ENCODE results near the gene GABRG3. TPM values are rescaled to one million over a fixed set of nuclear protein-coding genes. Genes with fewer than 3 reads are reported as not detected.

The GABRG3 gene
- polyA plus RNA-seq, 1 donor (not counting 4 experiments of a cell fraction or from before 2014, with no cell fraction given) = not detected

GRCh38 chr15:27268923-27269322, 297.9 kb downstream of the GABRG3 start:
- H3K9ac ChIP-seq (ENCODE audit: control insufficient read depth, extremely low read depth, insufficient read depth, low read length) = no peak overlapping the region
- H3K36me3 ChIP-seq (ENCODE audit: control insufficient read depth in 2 of 2, extremely low read depth in 1 of 2, insufficient read depth in 2 of 2, low read length in 2 of 2) = no peaks in the 10 kb centered on the region
- no peak for DNase-seq (ENCODE audit: low read depth, low spot score)
- H3K27me3 ChIP-seq (ENCODE audit: control insufficient read depth, extremely low read depth, insufficient read depth, low read length) = no peaks in the 10 kb centered on the region
- dilution Hi-C loops (cut with MboI; ENCODE audit: extremely low pct_ligation_motif_present, low sequenced_read_pairs) = no loop called here
- no peaks in the 10 kb centered on the region for H3K9me3 ChIP-seq (ENCODE audit: control insufficient read depth, low read depth, low read length)
- TF ChIP-seq EZH2 (IDR thresholded peaks at IDR 0.05; ENCODE audit: low read length) = no peak
- TF ChIP-seq, protein P1, sequence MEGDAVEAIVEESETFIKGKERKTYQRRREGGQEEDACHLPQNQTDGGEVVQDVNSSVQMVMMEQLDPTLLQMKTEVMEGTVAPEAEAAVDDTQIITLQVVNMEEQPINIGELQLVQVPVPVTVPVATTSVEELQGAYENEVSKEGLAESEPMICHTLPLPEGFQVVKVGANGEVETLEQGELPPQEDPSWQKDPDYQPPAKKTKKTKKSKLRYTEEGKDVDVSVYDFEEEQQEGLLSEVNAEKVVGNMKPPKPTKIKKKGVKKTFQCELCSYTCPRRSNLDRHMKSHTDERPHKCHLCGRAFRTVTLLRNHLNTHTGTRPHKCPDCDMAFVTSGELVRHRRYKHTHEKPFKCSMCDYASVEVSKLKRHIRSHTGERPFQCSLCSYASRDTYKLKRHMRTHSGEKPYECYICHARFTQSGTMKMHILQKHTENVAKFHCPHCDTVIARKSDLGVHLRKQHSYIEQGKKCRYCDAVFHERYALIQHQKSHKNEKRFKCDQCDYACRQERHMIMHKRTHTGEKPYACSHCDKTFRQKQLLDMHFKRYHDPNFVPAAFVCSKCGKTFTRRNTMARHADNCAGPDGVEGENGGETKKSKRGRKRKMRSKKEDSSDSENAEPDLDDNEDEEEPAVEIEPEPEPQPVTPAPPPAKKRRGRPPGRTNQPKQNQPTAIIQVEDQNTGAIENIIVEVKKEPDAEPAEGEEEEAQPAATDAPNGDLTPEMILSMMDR (optimal IDR thresholded peaks at IDR 0.05 in 1 of 3, IDR thresholded peaks at IDR 0.05 in 1 of 3, conservative IDR thresholded peaks at IDR 0.05 in 1 of 3; ENCODE audit: extremely low read depth in 1 of 3, insufficient read depth in 2 of 3, low read length in 3 of 3) = no peak
- no peaks in the 10 kb centered on the region for H3K4me1 ChIP-seq (ENCODE audit: control insufficient read depth, extremely low read depth, insufficient read depth, low read length)
- H4K20me1 ChIP-seq (ENCODE audit: control insufficient read depth, extremely low read depth, insufficient read depth, low read length) = no peaks in the 10 kb centered on the region
- no peak overlapping the region for H3K27ac ChIP-seq (ENCODE audit: control insufficient read depth, insufficient read depth, low read length)
- no peaks in the 10 kb centered on the region for H3K79me2 ChIP-seq (ENCODE audit: control insufficient read depth, insufficient read depth, low read length)
- no peak overlapping the region for H2AFZ ChIP-seq (ENCODE audit: control insufficient read depth, low read length)
- no peaks in the 10 kb centered on the region for H3K9me1 ChIP-seq (ENCODE audit: control insufficient read depth, extremely low read depth, insufficient read depth, low read length)
- no peak overlapping the region for H3K4me2 ChIP-seq (ENCODE audit: control insufficient read depth, extremely low read depth, insufficient read depth, low read depth, low read length)
- no peak for FAIRE-seq
- no peak overlapping the region for H3K4me3 ChIP-seq (ENCODE audit: control insufficient read depth in 2 of 3, extremely low read depth in 1 of 3, insufficient read depth in 2 of 3, low read depth in 1 of 3, low read length in 3 of 3)

DNA sequence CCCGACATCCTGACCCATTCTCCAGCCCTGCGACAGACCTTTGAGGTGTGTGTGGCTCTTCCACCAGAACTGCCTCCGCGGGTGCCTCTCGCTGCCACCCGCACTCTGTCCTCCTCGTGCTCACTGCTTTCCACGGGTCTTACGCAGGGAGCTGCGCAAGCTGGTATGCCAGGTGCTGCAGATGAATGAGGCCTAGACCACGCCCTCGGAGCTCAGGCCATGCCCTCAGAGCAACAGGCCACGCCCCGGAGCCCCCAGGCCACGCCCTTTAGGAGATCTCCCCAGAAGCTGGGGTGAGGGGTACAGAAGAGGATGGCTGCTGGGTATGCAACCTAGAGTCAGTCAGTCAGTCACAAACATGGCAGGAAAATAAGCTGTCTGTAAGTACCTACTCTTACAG, 300.3 kb downstream of the GABRG3 start:
- no peak overlapping the region for H3K4me2 ChIP-seq (ENCODE audit: control insufficient read depth, extremely low read depth, insufficient read depth, low read depth, low read length)
- TF ChIP-seq, protein P1 (optimal IDR thresholded peaks at IDR 0.05 in 1 of 3, IDR thresholded peaks at IDR 0.05 in 1 of 3, conservative IDR thresholded peaks at IDR 0.05 in 1 of 3; ENCODE audit: extremely low read depth in 1 of 3, insufficient read depth in 2 of 3, low read length in 3 of 3) = no peak
- no peak for TF ChIP-seq EZH2 (IDR thresholded peaks at IDR 0.05; ENCODE audit: low read length)
- no peaks in the 10 kb centered on the region for H3K36me3 ChIP-seq (ENCODE audit: control insufficient read depth in 2 of 2, extremely low read depth in 1 of 2, insufficient read depth in 2 of 2, low read length in 2 of 2)
- H3K9me1 ChIP-seq (ENCODE audit: control insufficient read depth, extremely low read depth, insufficient read depth, low read length) = no peaks in the 10 kb centered on the region
- dilution Hi-C loops (cut with MboI; ENCODE audit: extremely low pct_ligation_motif_present, low sequenced_read_pairs) = no loop called here
- DNase-seq (ENCODE audit: low read depth, low spot score) (no peak), FAIRE-seq (no peak)
- H3K9me3 ChIP-seq (ENCODE audit: control insufficient read depth, low read depth, low read length) = no peaks in the 10 kb centered on the region
- H4K20me1 ChIP-seq (ENCODE audit: control insufficient read depth, extremely low read depth, insufficient read depth, low read length) = no peaks in the 10 kb centered on the region
- H3K79me2 ChIP-seq (ENCODE audit: control insufficient read depth, insufficient read depth, low read length) = no peaks in the 10 kb centered on the region
- H3K4me1 ChIP-seq (ENCODE audit: control insufficient read depth, extremely low read depth, insufficient read depth, low read length) = no peaks in the 10 kb centered on the region
- no peak overlapping the region for H3K9ac ChIP-seq (ENCODE audit: control insufficient read depth, extremely low read depth, insufficient read depth, low read length)
- no peaks in the 10 kb centered on the region for H3K27me3 ChIP-seq (ENCODE audit: control insufficient read depth, extremely low read depth, insufficient read depth, low read length)
- H3K4me3 ChIP-seq (ENCODE audit: control insufficient read depth in 2 of 3, extremely low read depth in 1 of 3, insufficient read depth in 2 of 3, low read depth in 1 of 3, low read length in 3 of 3) = no peak overlapping the region
- H3K27ac ChIP-seq (ENCODE audit: control insufficient read depth, insufficient read depth, low read length) = no peak overlapping the region
- H2AFZ ChIP-seq (ENCODE audit: control insufficient read depth, low read length) = no peak overlapping the region
